GM11168 (cell line): ENCODE results near the gene KCNMA1.

Source experiments
- in situ Hi-C: fragments of 300-500 bp; cut with MboI; formaldehyde crosslinking; loops from one replicate; pipeline ENCODE4 v1.12.0; 2022; ENCODE audit warnings: low sequenced_read_pairs; ENCODE audit not compliant: unreplicated experiment

KCNMA1 gene

DNA sequence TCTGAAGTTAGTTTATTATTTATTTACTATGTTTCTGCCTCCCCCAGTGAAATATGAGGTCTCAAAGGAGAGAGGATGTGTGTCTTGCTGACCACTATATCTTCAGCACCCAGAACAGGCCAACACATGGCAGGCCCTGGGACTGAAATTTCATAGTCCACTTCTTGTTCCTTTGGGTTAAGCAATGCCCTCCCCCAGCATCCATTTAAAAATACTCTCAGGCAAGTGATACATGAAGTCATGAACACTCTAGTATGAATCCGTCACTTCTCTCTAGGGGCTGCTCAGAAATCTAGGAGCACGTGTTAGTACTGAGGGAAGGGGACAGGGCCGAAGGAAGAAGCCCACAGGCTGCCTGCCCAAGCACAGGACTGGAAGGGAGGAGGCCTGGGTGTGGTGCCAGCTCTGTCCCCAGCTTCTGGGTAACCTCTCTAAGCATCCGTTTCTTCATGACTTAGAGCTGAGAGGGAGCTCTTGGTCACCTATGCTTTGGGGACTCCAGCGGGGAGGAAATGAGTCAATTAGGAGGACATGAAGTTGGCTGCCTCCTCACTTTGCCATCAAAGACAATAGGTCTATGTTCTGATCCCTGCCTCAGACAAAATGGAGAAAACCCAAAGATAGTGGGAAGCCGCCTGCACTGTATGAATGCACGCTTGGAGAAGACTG lies 119.2 kb downstream of the KCNMA1 start:
- in situ Hi-C loops = no loop called here

DNA sequence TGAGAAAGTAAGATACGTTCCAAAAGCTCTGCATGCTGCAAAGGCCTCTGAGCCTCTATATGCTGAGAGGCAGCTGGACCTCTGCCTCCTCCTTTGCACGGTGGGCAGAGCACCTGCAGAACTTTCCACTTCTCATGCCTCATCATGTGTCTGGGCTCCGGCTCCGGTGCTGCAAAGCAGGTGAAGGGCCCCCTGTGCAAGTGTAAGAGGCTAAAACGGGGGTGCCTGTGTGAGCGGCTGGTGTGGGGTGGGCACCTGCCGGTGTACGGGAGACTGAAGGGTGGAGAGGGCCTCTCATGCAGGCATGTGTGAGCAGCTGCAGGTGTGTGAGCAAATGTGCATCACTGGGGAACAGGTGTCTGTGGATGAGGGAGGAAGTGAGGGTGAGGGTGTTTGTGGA lies 121.0 kb downstream of the KCNMA1 start:
- in situ Hi-C loops = no loop called here

DNA sequence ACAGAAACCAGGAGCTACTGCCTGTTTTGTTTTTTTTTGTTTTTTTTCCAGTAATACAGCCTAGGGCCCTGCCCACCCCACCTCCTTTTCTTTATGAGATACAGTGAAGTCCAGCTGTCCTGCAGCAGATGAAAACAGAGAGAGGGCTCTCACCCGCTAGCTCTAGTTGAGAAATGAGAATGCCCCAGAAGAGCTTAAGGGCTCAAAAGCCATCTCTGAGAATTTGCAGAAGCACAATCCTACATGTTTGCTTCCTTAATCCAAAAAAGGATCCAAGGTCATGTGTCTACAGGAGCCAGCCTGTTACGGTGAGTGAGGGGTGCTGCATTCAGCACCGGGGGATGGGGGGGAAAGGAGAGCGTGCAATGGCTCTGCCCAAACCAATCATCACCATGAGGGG lies 122.7 kb downstream of the KCNMA1 start:
- in situ Hi-C loops = no loop called here

DNA sequence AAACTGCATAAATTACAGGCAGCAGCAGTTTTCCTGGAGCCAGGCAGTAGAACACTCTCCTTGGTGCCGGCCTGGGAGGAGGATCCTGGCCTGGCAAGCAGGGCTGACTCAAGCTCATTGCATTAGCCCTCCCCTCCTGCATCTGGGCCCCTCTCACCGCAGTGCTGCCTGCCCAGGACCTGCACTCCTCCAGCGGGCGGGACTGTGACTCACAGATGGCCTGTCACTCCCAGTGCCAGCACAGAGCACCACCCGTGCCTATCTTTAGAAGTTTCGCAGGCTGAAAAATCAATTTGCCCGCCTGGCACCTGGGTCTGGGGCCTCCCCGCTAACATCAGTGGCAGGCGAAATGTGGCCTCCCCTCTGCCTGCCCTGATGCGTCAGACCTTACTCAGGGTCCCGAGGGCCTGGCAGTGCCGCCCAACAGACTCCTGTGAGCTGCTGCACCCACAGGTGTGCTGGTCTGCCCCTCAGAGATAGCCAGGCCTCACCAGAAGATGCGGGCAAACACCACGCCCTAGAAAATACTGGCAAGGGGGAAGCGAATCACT lies 123.8 kb downstream of the KCNMA1 start:
- in situ Hi-C loops = no loop called here

DNA sequence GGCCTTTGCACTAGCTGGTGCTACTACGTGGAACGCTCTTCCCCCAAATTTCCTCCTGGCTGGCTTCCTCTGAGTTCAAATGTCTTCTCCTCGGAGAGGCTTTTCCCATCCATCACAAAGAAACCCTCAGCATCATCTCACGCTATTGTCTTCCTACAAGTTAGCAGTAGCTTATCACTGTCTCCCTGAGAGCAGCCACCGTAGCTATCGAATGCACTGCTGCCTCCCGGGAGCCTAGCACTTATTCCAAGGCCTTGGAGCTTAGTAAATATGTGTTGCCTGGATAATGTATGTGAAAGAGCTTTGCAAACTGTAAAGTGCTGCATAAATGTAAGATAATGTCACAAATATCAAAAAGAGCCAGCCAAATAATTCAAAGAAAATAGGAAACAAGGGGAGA lies 124.4 kb downstream of the KCNMA1 start:
- in situ Hi-C loops = no loop called here

DNA sequence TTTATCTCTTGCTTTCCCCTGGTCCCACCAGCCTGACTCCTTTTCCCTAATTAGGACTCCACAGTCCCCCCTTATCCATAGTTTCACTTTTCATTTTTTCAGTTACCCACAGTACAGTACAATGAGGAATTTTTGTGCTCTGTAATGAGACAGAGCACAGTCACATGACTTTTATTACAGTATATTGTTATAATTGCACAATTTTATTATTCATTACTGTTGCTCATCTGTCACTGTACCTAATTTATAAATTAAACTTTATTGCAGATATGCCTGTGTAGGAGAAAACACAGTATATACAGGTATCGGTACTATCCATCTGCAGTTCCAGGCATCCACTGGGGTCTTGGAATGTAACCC lies 125.4 kb downstream of the KCNMA1 start:
- in situ Hi-C loops = no loop called here

DNA sequence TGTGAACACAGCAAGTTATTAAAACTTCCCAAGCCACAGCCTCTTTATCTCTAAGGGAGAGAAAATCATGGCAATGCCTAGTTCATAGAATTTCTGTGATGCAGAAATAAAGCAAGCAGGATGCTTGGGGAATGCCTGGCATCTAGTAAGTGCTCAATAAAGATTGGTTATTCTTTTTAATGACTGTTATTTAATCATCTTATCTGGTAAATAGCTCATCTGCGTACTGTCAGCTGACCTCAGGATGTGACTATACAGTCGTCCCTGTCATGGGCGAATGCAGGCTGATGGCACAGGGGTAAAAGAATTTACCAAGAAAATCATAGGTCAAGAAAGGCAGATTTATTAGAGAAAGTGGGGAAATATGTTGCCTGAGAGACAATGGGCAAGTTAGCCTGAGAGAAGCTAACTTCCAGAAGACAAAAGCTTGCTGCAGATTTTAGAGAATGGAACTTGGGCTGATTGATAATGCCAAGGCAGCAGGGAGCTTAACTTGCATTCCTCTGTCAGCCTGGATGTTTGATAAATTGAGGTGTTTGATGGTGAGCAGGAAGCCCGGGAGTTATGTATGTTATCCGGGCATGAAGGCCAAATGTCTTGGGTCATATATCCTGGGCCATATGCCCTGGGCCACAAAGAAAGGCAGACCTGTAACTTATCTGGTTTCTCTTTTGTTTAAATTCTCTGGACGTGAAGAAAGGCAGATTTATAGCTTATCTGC lies 126.0 kb downstream of the KCNMA1 start:
- in situ Hi-C loops = no loop called here

DNA sequence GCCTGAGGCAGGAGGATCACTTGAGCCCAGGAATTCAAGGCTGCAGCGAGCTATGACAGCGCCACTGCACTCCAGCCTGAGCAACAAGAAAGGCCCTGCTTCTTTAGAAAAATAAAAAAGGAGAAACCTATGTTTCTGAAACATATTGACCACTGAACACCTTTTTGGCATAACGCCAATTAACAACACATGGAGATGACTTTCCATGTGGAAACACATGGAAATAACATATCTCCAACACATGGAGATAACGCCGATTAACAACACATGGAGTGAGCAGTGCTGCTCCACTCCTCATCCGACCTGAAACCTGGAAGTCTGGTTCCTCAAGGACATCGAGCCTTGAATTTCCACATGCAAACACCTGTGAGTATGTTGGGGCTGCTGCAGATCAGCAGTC lies 126.9 kb downstream of the KCNMA1 start:
- in situ Hi-C loops = no loop called here

DNA sequence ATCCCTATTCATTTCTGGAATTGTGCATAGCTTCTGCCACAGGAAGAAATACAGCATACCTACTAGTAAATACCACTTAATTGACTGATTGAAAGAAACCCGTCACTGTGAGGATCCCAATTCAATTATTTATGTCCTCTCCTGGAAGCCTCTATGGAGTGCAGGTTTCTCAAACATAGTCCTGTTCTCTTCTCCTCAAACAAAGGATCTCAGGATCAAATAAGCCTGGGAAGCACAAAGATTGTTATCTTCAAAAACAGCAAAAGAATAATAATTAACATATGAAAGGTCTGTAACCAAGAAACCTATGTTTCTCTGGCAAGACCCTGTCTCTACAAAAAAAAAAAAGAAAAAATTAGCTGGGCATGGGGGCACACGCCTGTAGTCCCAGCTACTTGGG lies 127.3 kb downstream of the KCNMA1 start:
- in situ Hi-C loops = no loop called here

DNA sequence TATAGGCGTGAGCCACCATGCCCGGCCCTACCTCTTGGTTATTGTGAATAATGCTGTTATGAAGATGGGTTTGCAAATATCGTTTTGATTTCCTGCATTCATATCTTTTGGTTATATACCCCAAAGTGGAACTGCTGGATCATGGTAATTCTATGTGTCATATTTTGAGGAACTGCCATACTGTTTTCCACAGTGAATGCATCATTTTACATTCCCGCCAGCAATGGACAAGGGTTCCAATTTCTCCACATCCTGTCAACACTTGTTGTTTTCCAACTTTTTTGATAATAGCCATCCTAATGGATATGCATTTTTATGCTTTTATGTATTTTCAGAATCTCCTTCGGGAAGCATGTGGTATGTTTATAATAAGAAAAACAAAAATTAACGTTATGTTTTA lies 128.2 kb downstream of the KCNMA1 start:
- in situ Hi-C loops = no loop called here

GRCh38 chr10:77507291-77507880 lies 130.2 kb downstream of the KCNMA1 start:
- in situ Hi-C loops = no loop called here

DNA sequence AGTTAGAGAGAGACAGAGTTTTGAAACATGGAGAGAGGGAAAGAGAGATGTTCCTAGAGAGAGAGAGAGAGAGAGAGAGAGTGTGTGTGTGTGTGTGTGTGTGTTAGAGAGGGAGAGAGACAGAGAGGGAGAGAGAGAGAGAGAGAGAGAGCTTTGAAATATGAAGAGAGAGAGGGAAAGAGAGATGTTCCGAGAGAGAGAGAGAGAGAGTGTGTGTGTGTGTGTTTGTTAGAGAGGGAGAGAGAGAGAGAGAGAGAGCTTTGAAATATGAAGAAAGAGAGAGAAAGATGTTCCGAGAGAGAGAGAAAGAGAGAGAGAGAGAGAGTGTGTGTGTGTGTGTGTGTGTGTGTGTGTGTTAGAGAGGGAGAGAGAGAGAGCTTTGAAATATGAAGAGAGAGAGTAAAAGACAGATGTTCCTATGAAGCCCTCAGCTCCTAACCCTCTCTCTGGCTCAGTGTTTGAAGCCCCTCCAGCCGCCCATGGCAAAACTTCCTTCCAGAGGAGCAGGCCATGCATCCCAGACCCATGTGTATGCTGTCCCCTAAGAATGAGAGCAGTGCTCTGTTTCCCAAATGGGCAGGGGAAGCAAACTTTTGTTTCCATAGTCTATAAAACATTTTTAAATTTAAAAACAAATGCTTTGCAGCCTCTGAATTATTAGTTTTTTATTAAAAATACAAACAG lies 130.9 kb downstream of the KCNMA1 start:
- in situ Hi-C loops = no loop called here

- in situ Hi-C loops = no loop called here
These were observed 131.9 kb downstream of the KCNMA1 start for GRCh38 chr10:77505431-77506334.

- in situ Hi-C loops = no loop called here
These were observed 132.7 kb downstream of the KCNMA1 start for GRCh38 chr10:77504873-77505257.

- in situ Hi-C loops = no loop called here
These were observed 133.3 kb downstream of the KCNMA1 start for GRCh38 chr10:77504196-77504872.

- in situ Hi-C loops = no loop called here
These were observed 135.8 kb downstream of the KCNMA1 start for GRCh38 chr10:77501846-77502261.

- in situ Hi-C loops = no loop called here
These were observed 136.3 kb downstream of the KCNMA1 start for GRCh38 chr10:77501152-77501845.

DNA sequence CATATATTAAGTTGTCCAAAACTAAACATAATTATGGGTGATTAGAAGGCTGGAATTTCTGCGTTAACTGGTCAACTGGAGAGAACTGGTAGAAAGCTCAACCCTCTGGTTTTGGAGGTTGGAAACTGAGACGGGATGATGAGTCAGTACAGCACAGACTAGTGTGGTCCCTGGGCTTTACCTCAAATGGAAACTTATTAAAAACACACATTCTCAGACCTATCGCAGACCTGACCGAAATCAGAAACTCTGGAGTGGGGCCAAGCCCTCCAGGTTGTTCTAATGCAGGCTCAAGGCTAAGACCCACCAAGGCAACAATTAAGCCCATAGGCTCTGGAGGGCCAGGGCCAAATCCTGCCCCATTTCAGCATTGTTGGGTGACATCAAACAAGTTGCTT lies 136.9 kb downstream of the KCNMA1 start:
- in situ Hi-C loops = no loop called here

- in situ Hi-C loops = no loop called here
These were observed 138.8 kb downstream of the KCNMA1 start for GRCh38 chr10:77498829-77499228.
